Panc1 (cell line): ENCODE results near the gene PPL.

Experiments used
- CTCF ChIP-seq: fragments of 450-650 bp; IDR thresholded peaks from 2 replicates; pipeline ENCODE4 v1.5.1; 2017; ENCODE audit warnings: mild to moderate bottlenecking
- POLR2AphosphoS5 ChIP-seq: IDR thresholded peaks from 2 replicates; pipeline ENCODE4 v1.6.1; 2012; ENCODE audit warnings: mild to moderate bottlenecking, low read depth, low read length, moderate library complexity
- REST ChIP-seq, 2 experiments: IDR thresholded peaks; 2 replicates each; pipeline ENCODE4 v1.6.1; 2011 to 2012; ENCODE audit warnings: low read depth in 2 of 2, control low read depth in 1 of 2, low read length in 1 of 2, mild to moderate bottlenecking in 1 of 2, moderate library complexity in 1 of 2; ENCODE audit not compliant: insufficient read depth in 1 of 2

- no peak for TF ChIP-seq CTCF
- no peak for TF ChIP-seq REST (IDR thresholded peaks at IDR 0.05; ENCODE audit: insufficient read depth in 1 of 2, low read depth in 2 of 2, low read length in 1 of 2)
- TF ChIP-seq POLR2AphosphoS5 = no peak
Measured at GRCh38 chr16:4833584-4833983, 103.4 kb downstream of the PPL start.
